KG1 (cell line): ENCODE data around the gene NRG3.
"Not testable (repeated sequence)": the region's sequence is repeated elsewhere in the genome, so short reads cannot be mapped to it uniquely, and the experiment has no call there.

Source experiments
- DNase-seq: peaks from one replicate; lab custom pipeline; 2025; lab: John Stamatoyannopoulos, UW

Gene NRG3

DNA sequence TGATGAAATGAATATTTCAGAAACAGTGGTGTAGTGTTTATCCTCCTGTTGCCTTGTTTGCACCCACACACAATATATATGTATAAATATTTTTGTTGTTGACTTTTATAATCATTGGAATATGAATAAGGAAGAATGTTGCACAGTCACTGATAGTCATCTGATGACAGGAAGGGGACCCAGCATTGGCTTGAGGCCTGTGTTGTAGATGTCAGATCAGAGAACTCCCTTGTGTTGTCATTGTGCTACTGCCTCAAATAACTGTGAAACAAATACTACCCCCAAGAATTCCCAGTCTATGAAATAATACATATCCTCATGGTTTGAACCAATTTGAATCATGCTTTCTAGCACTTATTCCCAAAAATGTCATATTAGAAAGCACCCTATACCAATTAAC is 84.0 kb downstream of the NRG3 start:
- no peak for DNase-seq

DNA sequence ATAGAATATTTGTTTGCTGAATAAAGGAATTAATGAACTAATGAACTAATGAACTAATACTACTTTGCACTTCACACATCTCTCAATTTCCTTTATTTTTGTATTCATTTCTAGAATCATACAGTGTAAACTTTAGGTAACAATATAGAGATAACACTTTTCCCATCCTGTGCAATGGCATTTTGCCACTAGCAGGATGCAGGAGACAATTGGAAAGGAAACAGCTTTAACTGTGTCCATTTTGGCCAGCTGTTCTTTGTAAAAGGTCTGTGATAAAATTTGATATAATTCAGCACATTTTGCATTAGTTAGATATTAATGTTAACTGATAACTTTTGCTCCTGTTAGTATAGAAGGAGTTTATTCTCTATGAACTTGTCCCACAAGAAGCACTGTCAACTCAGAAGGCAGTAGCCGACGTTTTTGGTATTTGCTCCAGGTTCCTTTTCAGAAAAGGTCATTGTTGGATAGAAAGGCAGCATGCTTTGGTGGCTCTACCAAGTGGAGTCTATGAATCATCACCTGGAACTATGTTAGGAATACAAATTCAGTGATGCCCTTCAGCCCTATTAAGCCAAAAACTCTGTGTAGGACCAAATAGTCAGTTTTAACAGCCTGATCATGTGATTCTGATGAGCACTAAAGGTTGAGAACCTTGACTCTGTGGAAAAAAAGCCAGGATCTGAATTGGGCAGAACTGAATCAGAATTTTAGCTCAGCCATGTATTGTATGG is 86.6 kb downstream of the NRG3 start:
- no peak for DNase-seq

DNA sequence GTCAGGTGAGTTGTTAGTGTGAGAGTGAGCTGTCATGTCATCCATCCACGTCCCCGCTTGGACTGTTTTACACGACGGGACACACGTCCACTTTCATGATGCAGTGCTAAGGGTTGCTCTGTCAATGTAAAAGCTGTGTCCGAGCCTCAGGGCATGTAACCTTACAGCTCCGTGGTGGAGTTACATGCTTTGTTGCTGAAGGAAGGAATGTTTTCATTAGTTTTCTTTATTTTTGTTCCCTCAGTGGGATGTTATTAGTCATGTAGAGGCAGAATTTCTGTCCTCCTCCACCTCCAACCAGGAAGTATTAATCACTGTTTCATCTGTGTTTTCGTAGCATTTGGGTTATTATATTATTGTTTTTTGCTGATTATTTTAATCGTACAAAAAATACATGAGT is 88.6 kb downstream of the NRG3 start:
- DNase-seq: no peak

DNA sequence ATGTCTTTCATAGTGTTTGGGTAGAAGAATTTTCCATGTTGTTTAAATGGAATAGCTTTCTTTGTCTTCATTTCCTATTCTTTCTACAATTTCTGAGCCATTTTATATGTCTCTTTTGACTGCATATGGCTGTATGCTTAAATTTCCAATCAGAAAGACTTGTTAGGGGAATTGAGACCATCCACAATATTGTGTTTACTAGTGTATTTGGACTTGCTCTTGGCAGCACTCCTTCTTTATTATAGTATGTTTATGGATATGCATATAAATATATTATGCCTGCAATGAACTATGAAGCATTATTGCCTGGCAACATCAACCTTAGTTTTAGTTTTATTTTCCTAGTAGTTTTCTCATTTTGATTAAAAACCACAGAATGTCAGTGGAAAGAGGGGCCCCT is 92.7 kb downstream of the NRG3 start:
- no peak for DNase-seq

DNA sequence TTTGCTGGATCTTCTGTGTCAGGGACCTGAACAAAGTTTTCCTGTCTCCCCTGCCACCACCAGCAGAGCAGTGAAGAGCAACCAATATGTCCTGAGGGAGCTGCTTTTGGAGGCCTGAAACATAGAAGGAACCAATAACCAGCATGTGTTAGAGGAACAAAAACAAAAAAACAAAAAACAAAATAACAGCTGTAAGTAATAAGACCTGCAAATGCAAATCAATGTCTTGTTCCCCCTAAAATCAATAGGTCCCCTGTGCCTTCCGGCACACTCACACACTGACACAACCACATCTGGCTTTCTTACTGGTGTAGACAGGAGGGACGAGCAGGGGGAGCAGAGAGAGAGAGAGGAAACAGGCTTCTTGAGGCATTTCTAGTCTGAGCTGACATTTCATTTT is 94.1 kb downstream of the NRG3 start:
- no peak for DNase-seq

DNA sequence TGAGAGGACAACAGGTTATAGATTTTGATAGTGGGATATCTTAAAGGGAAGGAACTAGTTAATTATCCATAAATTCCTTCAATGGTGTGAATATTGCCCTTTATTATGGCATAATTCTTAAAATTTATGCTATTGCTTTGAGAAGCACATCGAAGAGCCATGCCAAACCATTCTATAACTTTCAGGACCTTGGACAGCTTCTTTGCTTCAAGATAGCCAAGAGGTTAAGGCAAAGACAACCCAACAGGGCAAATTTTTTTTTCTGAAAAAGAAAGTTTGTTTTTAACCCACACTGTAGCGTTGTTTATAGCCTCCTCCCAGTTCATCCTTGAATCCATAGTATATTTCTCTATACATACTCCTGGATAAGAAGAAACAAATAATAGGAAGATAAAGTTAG is 103.2 kb downstream of the NRG3 start:
- no peak for DNase-seq

DNA sequence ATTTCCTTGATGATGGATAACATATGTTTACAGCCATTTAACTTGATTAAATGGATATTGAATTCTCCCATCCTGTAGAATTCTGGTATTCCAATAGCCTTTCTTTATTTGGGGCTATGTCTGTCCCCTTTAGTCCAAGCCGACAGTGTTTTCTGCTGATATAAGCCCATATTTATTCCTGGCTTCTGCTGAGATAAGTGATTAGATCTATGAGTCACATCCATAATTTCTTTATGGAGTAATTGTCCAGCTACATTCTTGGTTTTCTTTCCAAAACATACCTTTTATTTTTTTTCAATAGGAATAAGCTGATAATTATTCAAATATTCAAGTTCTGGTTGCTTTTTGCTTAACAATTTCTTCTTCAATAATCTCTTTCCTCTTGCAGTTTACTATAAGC is 106.7 kb downstream of the NRG3 start:
- DNase-seq: no peak

DNA sequence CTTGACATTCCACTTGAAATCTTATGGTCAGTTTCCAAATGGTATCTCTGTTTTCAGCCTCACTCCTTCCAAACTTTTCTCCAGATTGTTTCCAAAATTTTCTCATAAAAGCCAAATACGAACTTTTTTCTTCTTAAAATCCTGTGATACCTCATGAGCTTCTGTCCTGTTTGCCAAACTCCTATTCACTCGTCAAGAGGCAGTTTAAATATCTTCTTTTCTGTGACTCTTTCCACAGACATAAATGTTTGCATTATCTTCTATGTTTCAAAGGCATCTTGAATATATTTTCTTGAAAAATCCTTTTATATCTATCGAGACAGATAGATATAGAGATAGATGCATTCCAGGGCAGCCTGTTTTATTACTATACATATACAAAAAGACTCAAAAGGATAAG is 109.4 kb downstream of the NRG3 start:
- no peak for DNase-seq

DNA sequence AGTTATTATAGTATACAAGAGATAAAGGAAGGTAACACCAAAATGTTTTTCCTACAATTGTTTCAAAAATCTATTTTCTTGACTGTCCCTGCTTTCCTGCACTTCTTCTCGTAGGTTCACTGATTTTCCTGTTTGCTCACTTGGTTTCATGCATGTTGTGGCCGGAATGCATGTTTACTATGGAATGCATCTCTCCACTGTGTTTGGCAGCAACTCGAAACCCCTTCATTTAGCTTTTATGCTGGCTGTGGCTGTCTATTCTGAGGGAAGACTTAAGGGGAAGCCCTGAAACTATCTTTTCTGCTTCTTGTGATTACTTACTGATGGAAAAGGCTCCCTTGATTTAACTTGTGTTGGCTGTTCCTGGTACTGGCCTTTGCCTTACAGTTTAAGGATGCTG is 120.3 kb downstream of the NRG3 start:
- no peak for DNase-seq

DNA sequence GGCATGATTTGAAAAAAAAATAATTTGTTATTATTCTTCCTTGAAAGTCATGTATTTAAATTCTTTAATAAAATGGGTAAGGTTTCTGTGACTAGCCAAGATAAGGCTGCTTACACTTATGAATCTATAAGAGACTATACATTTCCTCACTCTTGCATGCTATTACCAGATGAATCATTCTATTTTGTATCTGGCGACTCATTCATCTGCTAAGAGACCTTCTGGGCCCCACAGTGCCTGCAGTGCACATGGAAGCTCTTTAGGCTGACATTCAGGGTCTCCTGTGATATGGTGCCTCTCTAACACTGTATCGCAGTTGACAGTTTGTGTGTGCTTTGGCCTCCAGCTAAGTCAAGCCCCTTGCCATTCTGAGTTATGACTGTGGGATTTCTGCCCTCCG is 121.9 kb downstream of the NRG3 start:
- DNase-seq: no peak

DNA sequence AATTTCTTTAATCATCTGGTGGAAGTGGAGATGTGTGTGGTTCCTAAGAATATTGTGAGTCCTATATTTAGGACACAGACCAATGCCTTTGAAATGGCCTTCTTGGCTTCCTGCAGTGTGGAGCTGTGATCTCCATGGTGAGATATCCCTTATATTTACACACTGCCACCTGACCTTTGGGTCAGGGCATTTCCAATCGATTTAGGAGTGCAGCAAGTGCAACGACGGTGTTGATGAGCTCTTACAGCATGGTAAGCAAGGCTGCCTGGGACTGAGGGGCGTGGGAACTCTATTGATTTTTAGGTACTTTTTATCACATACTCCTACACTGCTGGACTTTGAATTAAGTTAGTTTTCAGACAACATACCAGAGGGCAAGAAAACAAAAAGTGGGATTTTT is 146.0 kb downstream of the NRG3 start:
- DNase-seq: no peak

DNA sequence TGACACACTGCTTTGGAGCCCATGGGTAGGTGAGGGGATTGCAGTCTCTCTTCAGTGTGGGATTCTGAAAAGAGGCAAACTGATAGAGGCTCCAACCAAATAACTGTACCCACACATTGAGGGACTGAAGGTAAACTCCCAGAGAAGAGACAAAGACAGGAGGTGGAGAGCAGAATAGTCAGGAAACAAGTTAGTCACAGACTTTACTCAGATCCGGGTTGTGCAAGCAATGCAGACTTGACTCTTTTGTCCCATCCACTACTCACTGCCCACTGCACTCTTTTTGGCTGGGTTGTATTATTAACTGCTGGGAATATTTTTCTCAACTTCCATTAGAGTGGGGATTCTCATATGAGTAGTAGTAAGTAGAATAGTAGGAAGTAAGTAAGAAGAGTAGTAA is 152.7 kb downstream of the NRG3 start:
- no peak for DNase-seq

DNA sequence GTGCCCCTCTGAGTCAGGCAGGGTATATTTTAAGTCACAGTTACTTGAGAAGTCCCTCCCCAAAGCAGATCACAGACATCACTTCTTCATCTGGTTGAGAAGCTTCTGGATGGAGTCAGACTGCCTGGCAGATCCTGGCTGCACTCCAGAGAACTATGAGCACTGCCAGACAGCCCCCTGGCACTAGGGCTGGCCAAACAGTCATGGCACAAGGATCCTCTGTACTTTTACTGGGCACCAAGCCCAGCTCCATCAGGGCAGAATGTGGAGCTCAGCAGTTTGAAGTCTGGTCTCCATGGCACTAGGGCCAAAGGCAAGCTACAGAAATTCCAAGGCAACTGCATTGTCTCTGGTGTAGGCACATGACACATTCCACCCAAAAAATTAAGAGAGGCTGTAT is 162.1 kb downstream of the NRG3 start:
- DNase-seq: no peak

DNA sequence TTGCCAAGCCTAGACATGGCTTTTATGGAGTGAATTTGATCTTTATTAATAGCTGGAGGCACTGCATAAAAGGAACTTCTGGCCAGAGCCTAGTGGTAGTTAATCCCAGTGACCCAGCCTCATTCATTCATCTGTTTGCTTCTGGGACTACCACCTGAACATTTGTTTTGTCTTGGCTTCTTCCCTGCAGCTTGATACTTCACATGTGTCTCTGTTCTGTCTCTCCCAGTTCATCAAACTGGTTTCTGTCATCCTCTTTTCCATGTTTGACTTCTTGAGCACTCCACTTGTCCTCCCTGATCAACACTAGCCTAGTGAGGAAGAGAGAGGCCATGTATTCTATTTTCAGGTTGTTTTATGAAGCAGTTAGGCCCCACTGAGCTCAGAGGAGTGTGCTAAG is 163.6 kb downstream of the NRG3 start:
- no peak for DNase-seq

DNA sequence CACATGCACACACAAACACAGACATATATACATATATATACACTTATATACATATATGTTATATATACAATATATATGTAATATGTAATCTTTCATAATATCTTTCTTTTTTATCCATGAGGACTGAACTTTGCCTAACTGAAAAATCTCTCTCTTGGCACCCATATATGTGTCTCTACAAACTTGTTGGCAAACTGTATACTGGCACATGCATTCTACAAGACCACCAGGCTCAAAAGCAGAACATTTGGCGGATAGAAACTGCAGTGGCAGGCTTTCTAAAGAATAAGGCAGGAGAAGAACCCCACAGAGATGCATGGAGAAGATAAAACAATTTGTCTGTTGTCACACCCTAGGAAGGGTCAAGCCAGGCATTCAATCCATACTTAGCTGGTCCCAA is 165.3 kb downstream of the NRG3 start:
- DNase-seq: no peak

DNA sequence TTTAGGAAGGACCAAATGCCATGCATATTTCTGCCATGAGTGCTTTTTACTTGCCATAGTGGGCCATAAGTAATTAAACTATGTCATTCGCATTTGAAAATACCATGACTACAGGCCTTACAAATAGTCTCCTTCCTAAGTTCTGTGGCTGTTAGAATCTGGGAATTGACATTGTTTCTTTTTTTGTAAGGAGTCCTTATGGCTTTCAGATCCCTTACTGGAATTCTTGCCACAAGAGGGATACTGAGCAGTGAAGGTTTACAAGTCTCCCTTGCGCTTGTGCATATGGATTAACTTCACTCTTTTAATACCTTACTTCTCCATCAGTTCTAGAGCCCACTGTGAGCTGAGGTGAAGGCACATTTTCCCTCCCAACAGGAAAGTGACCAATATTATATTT is 166.0 kb downstream of the NRG3 start:
- DNase-seq: no peak

DNA sequence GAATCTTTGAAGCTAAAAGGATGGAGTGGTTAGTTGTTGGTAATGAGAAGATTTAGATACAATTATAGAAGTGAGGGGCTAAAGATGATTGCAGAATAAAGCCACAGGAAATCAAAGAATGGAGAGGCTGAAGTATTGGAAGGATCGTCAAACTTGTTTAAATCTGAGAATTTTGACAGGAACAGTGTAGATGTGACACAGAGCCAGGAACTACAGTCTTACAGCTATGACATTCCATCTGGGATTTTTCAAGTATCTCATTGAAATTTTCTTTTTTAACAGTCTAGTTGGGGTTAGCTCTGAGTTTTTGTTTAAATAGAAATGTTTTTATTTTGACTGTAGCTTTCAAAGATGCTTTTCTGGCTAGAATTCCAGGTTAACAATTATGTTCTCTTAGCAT is 181.4 kb downstream of the NRG3 start:
- DNase-seq: no peak

DNA sequence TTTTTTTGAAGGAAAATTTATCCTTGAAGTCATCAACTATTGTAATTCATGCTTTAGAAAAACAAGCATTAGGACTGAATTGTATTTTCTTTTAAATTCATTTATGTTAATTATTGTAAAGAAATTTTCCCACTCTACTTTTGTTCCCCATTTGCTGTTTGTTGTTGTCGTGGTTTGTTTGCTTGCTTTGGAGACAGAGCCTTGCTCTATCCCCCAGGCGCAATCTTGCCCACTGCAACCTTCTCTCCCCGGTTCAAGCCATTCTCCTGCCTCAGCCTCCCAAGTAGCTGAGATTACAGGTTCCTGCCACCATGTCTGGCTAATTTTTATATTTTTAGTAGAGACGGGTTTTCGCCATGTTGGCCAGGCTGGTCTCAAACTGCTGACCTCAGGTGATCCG is 192.2 kb downstream of the NRG3 start:
- DNase-seq: not testable (repeated sequence)

DNA sequence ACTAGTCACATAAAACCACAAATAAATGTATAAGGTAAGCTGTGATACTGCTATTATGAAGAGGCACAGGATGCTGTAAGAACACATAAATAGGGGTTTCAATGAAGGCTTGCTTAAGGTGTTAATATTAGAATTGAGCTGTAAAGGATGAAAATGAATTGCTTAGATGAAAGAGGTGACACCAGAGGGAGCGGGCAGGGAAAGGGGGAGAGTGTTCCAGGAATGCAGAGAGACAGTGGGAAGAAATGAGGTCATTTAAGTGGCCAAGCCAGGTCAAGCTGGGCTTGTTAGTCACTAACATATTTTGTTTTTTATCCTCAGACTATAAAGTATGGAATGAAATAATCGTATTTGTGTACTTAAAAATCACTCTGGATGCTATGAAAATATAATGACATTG is 193.5 kb downstream of the NRG3 start:
- DNase-seq: no peak

DNA sequence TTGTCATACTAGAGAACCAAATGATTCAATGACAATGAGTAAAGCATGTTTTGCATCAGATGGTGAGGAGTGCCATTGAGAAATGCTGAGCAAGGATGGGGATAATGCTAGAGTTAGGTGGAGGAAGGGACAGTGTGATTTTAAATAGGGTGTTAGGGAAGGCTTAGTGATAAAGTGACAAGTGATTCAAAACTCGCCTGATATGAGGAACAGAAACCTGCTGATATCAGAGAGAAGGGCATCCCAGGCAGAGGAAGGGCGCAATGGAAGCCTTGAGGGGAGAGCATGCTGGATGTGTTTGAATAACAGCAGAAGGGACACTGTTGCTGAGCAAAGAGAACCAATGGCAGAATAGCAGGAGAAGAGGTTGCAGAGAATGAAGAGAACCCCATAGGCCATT is 196.2 kb downstream of the NRG3 start:
- DNase-seq: no peak

DNA sequence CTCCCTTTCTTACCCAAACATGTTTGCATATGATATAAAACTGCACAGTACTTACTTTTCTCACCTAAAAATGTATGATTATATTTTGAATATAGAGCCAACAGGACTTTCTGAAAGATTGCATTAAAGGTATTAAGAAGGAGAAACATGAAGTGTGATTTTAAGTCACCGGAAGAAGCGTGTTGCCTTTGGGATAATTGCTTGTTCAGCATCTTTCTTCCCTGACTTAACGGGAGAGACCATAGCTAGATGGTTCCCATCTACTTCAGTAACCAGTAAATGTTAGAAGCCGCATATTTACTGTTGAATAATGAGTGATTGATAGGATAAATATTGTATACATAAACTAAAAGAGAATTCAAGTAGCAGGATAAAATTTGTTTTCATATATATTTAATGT is 197.1 kb downstream of the NRG3 start:
- no peak for DNase-seq

DNA sequence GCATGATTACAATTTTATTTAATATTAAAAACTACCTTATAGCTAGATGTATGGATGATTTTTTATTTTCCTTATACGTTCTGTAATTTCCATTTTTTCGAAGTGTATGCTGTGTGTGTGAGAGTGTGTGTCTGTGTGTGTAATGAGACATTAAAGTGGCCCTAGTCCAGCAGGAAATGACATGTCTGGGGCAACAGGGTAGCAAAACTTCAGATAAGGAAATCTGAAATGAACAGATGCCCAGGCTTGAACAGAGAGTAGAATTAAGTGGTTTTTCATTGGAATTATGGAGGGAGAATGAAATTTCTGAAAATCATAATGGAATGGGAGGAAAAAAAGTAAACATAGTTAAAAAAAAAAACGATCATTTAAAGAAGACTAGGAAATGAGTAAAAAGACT is 200.6 kb downstream of the NRG3 start:
- DNase-seq: no peak

DNA sequence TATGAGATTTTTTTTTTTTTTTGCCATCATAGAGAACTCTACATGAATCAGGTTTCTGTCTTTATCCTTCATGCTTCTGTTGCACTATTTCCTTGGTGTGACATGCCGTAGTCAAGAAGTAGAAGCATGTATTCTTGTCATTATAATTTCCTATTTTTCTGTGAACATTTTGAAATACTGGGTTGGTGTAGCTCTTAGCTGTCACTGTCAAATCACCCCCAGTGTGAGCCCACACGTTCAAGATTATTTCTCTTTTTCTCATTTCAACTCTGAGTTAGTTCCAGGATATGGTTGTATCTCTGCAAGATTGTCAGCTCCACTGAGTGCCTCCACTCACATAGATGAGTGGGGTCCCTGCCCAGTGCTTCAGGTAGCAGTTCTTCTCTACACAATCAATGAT is 209.5 kb downstream of the NRG3 start:
- DNase-seq: no peak

DNA sequence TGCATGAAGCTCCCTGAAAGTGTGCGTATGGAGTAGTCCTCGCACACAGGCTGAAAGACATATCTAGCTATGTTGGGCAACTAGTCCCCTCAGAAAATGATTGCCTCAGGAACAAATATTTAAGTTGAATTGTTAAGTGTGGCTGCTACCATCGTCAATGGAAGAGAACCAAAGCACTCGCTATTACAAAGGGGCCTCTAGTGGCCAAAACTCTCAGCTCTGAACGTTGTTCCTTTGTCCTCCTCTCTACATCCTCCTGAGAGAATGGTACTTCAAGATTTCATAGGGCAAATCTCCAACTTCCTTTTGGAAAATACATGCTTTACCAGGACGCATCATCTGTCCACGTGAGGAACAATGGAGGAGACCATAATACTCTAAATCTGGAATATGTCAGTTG is 209.9 kb downstream of the NRG3 start:
- DNase-seq: no peak

DNA sequence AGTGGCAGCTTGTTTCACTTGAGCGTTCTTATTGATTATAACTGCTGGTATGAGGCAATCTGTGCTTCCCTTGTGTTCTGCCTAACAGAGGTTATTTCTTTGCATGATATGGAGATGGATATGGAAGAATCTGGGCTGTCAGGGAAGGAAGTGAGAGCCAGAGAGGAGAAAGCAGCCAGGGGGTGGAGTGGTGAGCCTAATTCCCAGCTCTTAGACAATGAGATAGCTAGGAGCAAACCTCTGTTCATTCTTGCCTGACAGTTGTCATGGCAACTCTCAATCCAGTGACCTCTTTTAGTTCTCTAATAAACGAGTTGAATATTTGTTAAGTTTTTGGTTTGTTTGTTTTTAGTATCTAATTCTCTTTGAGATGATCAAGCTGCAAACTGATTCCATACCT is 214.3 kb downstream of the NRG3 start:
- no peak for DNase-seq
